Measurements from ENCODE around the gene SEMA5B. TPM values are rescaled to one million over a fixed set of nuclear protein-coding genes. Genes with fewer than 3 reads are reported as not detected.

The SEMA5B gene
- total RNA-seq, 2 experiments from 2014 or later: 0.13 to 2.3 TPM

DNA sequence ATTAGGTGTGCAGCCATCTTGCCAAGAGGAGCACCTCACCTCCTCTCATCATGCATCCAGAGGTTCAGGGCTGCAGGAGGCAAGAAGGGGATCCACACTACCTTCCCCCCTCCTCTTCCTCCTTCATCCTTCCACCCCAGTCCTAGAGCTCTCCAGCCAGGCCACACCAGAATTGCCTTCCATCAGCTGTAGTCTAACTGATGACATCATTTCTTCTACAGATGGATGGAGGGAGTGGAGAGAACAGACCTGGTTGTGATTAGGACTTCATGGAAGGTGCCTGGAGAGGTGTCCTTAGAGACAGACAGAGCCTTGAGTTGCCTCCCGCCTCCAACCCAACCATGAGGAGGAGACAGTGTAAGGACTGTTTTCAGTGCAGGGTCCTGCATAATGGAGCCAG lies 14.9 kb downstream of the SEMA5B start:
- Histone ChIP-seq H3K79me2 (ENCODE audit: insufficient read depth, low read depth, low read length) (no peaks in the 10 kb centered on the region), H4K20me1 (ENCODE audit: insufficient read depth, low read length) (no peaks in the 10 kb centered on the region), H2AFZ (ENCODE audit: low read length) (no peak overlapping the region), H3K4me3 (ENCODE audit: low read depth, low read length, poor library complexity, severe bottlenecking) (no peak overlapping the region), H3K4me1 (ENCODE audit: insufficient read depth, low read length, poor library complexity, severe bottlenecking) (no peaks in the 10 kb centered on the region), H3K4me2 (ENCODE audit: low read length) (no peak overlapping the region), H3K9me2 (ENCODE audit: insufficient read depth, low read length) (no peaks in the 10 kb centered on the region), H3K36me3 (ENCODE audit: insufficient read depth, low read length) (no peaks in the 10 kb centered on the region), H3K9me3 (ENCODE audit: low read length) (no peaks in the 10 kb centered on the region), H3K27ac (ENCODE audit: low read depth, low read length, poor library complexity, severe bottlenecking) (no peak overlapping the region)
- no peak for TF ChIP-seq EZH2phosphoT487 (IDR thresholded peaks at IDR 0.05; ENCODE audit: borderline replicate concordance, low read depth, low read length)
- TF ChIP-seq, protein P1, sequence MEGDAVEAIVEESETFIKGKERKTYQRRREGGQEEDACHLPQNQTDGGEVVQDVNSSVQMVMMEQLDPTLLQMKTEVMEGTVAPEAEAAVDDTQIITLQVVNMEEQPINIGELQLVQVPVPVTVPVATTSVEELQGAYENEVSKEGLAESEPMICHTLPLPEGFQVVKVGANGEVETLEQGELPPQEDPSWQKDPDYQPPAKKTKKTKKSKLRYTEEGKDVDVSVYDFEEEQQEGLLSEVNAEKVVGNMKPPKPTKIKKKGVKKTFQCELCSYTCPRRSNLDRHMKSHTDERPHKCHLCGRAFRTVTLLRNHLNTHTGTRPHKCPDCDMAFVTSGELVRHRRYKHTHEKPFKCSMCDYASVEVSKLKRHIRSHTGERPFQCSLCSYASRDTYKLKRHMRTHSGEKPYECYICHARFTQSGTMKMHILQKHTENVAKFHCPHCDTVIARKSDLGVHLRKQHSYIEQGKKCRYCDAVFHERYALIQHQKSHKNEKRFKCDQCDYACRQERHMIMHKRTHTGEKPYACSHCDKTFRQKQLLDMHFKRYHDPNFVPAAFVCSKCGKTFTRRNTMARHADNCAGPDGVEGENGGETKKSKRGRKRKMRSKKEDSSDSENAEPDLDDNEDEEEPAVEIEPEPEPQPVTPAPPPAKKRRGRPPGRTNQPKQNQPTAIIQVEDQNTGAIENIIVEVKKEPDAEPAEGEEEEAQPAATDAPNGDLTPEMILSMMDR (conservative IDR thresholded peaks at IDR 0.05; ENCODE audit: low read length): no peak
- intact Hi-C loops (cut with micrococcal nuclease; ENCODE audit: unreplicated experiment): no loop called here
- no peak for DNase-seq (ENCODE audit: low spot score)
- ChIA-PET CTCF (ENCODE audit: unreplicated experiment) (no interaction called here), POLR2A (no interaction called here)
- no TSS peak for BruUV-seq (replicated peaks)

DNA sequence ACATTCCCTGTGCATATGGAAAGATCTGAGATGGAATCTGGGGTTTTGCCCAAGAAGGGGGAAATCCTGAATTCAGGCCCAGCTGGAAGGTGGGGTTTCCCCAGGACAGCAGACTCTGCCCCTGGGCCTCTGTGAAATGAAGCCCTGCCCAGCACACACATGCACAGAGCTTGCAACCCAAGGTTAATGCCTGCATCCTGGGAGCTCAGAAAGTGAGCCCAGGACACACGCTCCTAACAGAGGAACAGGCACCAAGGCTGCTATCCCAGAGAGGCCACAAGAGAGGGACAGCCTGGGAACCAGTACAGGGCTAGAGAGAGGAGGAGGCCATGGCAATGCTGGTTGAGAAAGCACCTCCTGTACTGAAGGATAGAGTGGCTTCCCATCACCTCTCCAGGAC lies 16.1 kb downstream of the SEMA5B start:
- no TSS peak for BruUV-seq (replicated peaks)
- H3K4me3 ChIP-seq (ENCODE audit: low read depth, low read length, poor library complexity, severe bottlenecking): no peak overlapping the region
- ChIA-PET CTCF (ENCODE audit: unreplicated experiment) (no interaction called here), POLR2A (interaction anchor here (0.5 kb wide), 1 partner anchor 39 kb away, joined by 3 read pairs; no protein-coding TSS in a partner anchor)
- intact Hi-C loops (cut with micrococcal nuclease; ENCODE audit: unreplicated experiment): no loop called here
- H3K4me2 ChIP-seq (ENCODE audit: low read length): no peak overlapping the region
- TF ChIP-seq EZH2phosphoT487 (IDR thresholded peaks at IDR 0.05; ENCODE audit: borderline replicate concordance, low read depth, low read length): no peak
- TF ChIP-seq, protein P1 (conservative IDR thresholded peaks at IDR 0.05; ENCODE audit: low read length): no peak
- H2AFZ ChIP-seq (ENCODE audit: low read length): no peak overlapping the region
- no peak for DNase-seq (ENCODE audit: low spot score)
- H3K36me3 ChIP-seq (ENCODE audit: insufficient read depth, low read length): no peaks in the 10 kb centered on the region
- no peaks in the 10 kb centered on the region for H3K79me2 ChIP-seq (ENCODE audit: insufficient read depth, low read depth, low read length)
- no peak overlapping the region for H3K27ac ChIP-seq (ENCODE audit: low read depth, low read length, poor library complexity, severe bottlenecking)
- H3K9me3 ChIP-seq (ENCODE audit: low read length): no peaks in the 10 kb centered on the region
- H4K20me1 ChIP-seq (ENCODE audit: insufficient read depth, low read length): no peaks in the 10 kb centered on the region
- no peaks in the 10 kb centered on the region for H3K9me2 ChIP-seq (ENCODE audit: insufficient read depth, low read length)
- no peaks in the 10 kb centered on the region for H3K4me1 ChIP-seq (ENCODE audit: insufficient read depth, low read length, poor library complexity, severe bottlenecking)

DNA sequence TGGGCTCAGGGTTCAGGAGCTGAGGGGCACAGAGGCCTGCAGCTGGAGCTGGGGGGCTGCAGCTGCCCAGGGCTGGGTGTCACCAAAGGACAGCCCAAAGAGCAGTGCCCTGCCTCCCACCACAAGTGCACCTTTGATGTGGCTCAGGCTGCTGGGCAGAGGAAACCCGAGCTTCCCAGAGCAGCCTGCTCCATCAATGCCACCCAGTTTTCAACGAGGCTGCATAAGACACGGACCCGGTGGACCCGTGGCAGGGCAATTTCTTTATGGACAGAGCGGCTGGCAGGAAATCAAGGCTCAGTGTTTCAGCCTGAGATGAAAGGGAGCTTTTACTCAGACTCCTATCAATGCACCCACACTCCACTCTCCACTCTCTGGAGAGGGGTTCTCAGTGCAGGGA lies 18.7 kb downstream of the SEMA5B start:
- ChIA-PET CTCF (ENCODE audit: unreplicated experiment) (no interaction called here), POLR2A (no interaction called here)
- intact Hi-C loops (cut with micrococcal nuclease; ENCODE audit: unreplicated experiment): no loop called here
- TF ChIP-seq EZH2phosphoT487 (IDR thresholded peaks at IDR 0.05; ENCODE audit: borderline replicate concordance, low read depth, low read length): no peak
- TF ChIP-seq, protein P1 (conservative IDR thresholded peaks at IDR 0.05; ENCODE audit: low read length): no peak
- no TSS peak for BruUV-seq (replicated peaks)
- Histone ChIP-seq H3K9me2 (ENCODE audit: insufficient read depth, low read length) (no peaks in the 10 kb centered on the region), H2AFZ (ENCODE audit: low read length) (no peak overlapping the region), H3K79me2 (ENCODE audit: insufficient read depth, low read depth, low read length) (no peaks in the 10 kb centered on the region), H3K4me2 (ENCODE audit: low read length) (no peak overlapping the region), H3K4me1 (ENCODE audit: insufficient read depth, low read length, poor library complexity, severe bottlenecking) (no peaks in the 10 kb centered on the region), H3K27ac (ENCODE audit: low read depth, low read length, poor library complexity, severe bottlenecking) (no peak overlapping the region), H3K4me3 (ENCODE audit: low read depth, low read length, poor library complexity, severe bottlenecking) (no peak overlapping the region), H3K36me3 (ENCODE audit: insufficient read depth, low read length) (no peaks in the 10 kb centered on the region), H3K9me3 (ENCODE audit: low read length) (no peaks in the 10 kb centered on the region), H4K20me1 (ENCODE audit: insufficient read depth, low read length) (no peaks in the 10 kb centered on the region)
- DNase-seq (ENCODE audit: low spot score): no peak
